Central memory CD8-positive, alpha-beta T cell (primary cell): ENCODE measurements around the gene YBEY.

Experiments
- ATAC-seq: fragments of 150-1000 bp; cut with Tn5 transposase; replicated peaks from 2 replicates; pipeline ENCODE4 v1.10.0; 2022; ENCODE audit warnings: mild to moderate bottlenecking, moderate FRiP score, moderate number of reproducible peaks; ENCODE audit not compliant: poor library complexity, severe bottlenecking; ENCODE audit errors: extremely low read depth
- DNase-seq, 2 donors: peaks; one replicate each; pipeline ENCODE4 v3.0.0; 2021; ENCODE audit warnings: low spot score in 2 of 2
- H3K27ac Mint-ChIP-seq: one replicate; pipeline ENCODE4 v1.8.0; 2022; ENCODE audit warnings: low read depth, mild to moderate bottlenecking, moderate library complexity, mixed read lengths
- H3K27me3 Mint-ChIP-seq: one replicate; pipeline ENCODE4 v1.8.0; 2022; ENCODE audit warnings: mixed read lengths
- H3K36me3 Mint-ChIP-seq: one replicate; pipeline ENCODE4 v1.8.0; 2022; ENCODE audit warnings: mild to moderate bottlenecking, moderate library complexity, mixed read lengths; ENCODE audit not compliant: insufficient read depth
- H3K4me1 Mint-ChIP-seq: one replicate; pipeline ENCODE4 v1.8.0; 2022; ENCODE audit warnings: mixed read lengths
- H3K4me3 Mint-ChIP-seq: one replicate; pipeline ENCODE4 v1.8.0; 2022; ENCODE audit warnings: mild to moderate bottlenecking, moderate library complexity, mixed read lengths
- H3K9me3 Mint-ChIP-seq: one replicate; pipeline ENCODE4 v1.8.0; 2022; ENCODE audit warnings: mixed read lengths

The YBEY gene

GRCh38 chr21:46316708-46317324, 30.7 kb downstream of the YBEY start:
- no peak for DNase-seq
- Mint-ChIP-seq H3K27ac (no peak overlapping the region), H3K9me3 (no peaks in the 10 kb centered on the region), H3K4me1 (peaks cover 6% of the 10 kb centered on the region), H3K27me3 (no peaks in the 10 kb centered on the region), H3K36me3 (no peaks in the 10 kb centered on the region), H3K4me3 (no peak overlapping the region)
- no peak for ATAC-seq

DNA sequence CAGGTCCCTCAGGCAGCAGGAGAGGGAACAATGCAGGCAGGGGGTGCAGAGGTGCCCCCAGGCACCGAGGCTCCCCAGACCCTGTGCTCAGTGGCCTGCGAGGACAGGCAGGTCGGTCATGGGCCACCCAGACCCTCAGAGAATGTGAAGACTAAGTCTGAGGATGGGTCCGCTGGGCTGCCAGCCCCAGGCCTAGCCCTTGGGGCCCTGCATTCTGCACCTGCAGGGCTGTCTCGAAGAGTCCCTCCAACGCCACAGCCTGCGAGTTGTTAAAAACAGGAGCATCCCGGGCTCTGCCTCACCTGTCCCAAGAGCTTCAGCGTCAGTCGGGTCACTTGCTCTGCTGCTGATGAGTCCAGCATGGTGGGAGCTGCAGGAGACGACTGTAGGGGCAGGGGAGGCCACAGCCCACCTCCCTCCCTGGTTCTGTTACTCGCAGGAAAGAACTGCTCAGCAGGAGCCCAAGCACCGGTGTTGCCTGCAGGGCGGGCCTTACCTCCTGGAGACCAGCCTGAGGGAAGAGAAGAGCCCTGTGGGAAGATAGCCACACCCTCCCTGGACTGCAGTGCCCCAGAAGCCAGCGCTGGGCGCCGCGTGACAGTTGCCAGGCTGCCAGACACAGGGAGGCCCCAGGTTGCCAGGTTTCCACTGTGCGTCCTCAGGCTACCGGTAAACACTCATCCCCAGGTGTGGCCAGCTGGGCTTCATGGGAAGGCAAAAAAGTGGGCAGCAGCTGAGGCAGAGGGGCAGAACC, 31.7 kb downstream of the YBEY start:
- Mint-ChIP-seq H3K4me3 (no peak overlapping the region), H3K9me3 (no peaks in the 10 kb centered on the region), H3K27me3 (no peaks in the 10 kb centered on the region), H3K36me3 (no peaks in the 10 kb centered on the region), H3K27ac (no peak overlapping the region), H3K4me1 (peaks cover 6% of the 10 kb centered on the region)
- no peak for DNase-seq
- no peak for ATAC-seq

GRCh38 chr21:46318464-46318845, 32.3 kb downstream of the YBEY start:
- H3K4me3 Mint-ChIP-seq: no peak overlapping the region
- peaks cover 6% of the 10 kb centered on the region for H3K4me1 Mint-ChIP-seq
- H3K27ac Mint-ChIP-seq: no peak overlapping the region
- ATAC-seq (no peak), DNase-seq (no peak)
- no peaks in the 10 kb centered on the region for H3K9me3 Mint-ChIP-seq
- H3K27me3 Mint-ChIP-seq: no peaks in the 10 kb centered on the region
- peaks cover 4% of the 10 kb centered on the region for H3K36me3 Mint-ChIP-seq

GRCh38 chr21:46319186-46319585, 33.0 kb downstream of the YBEY start:
- no peak overlapping the region for H3K4me3 Mint-ChIP-seq
- H3K4me1 Mint-ChIP-seq: peaks cover 6% of the 10 kb centered on the region
- H3K36me3 Mint-ChIP-seq: peaks cover 9% of the 10 kb centered on the region
- H3K27ac Mint-ChIP-seq: no peak overlapping the region
- DNase-seq (no peak), ATAC-seq (no peak)
- H3K27me3 Mint-ChIP-seq: no peaks in the 10 kb centered on the region
- H3K9me3 Mint-ChIP-seq: no peaks in the 10 kb centered on the region

DNA sequence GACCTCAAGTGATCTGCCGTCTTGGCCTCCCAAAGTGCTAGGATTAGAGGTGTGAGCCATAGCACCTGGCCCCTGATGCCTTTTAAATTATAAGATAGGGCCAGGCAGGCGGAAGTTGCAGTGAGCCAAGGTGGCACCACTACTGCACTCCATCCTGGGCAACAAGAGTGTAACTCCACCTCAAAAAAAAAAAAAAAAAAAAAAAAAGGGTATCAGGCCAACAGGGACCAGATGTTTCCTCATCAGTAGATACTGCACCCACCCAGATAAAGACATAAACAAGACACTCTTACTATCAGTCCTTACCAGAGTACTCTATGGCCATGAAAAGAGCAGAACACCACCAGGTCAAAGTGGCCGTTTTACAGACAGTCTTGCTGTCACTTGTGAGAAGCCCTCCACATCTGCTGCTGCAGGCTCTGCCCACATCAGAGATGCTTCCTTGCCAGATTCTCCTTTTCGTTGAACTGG, 34.2 kb downstream of the YBEY start:
- peaks cover 8% of the 10 kb centered on the region for H3K4me1 Mint-ChIP-seq
- DNase-seq (no peak), ATAC-seq (no peak)
- no peak overlapping the region for H3K4me3 Mint-ChIP-seq
- no peaks in the 10 kb centered on the region for H3K9me3 Mint-ChIP-seq
- peaks cover 9% of the 10 kb centered on the region for H3K36me3 Mint-ChIP-seq
- H3K27me3 Mint-ChIP-seq: no peaks in the 10 kb centered on the region
- no peak overlapping the region for H3K27ac Mint-ChIP-seq

DNA sequence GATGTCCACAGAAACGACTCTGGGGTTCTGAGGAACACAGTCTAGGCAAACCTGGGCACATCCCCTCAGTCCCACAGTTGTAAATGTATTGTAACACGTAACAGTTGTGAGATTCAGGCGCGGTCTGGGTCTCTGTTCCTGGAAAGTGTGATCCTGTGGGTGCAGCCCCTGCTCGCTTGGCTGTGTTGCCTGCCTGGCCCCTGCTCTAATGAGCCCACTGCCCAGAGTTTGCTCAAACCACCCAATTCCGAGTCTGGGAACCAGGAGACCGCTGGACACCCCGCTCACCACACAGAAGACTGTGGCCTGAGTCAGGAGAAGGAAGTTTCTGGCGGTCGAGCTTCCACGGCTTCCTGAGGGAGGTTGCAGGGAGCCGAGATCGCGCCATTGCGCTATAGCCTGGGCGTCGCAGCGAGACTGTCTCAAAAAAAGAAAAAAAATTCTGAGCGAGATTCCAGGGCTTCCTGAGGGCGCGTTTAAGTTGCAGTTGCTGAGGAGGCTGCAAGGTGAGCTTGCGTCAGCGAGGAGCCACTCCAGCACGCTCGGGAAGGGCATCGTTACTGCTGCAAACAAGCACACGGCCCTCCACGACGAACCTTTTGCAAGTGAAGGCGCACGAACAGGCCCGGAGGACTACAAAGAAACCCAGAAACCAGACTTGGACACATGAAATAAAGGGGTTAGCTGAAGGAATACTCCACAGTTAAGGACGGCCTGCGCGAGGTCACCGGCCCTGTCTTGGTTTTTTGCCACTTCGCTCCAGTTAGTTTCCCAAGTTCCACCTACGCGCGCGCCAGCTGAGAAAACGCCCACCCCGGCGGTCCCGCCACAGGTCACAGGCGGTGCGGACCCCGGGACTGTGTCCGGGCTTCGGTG, 36.4 kb downstream of the YBEY start:
- Mint-ChIP-seq H3K27me3 (no peaks in the 10 kb centered on the region), H3K27ac (peak overlapping the region; percentile 96), H3K4me3 (peak overlapping the region; percentile 97), H3K36me3 (peaks cover 10% of the 10 kb centered on the region), H3K4me1 (peaks cover 20% of the 10 kb centered on the region), H3K9me3 (no peaks in the 10 kb centered on the region)
- ATAC-seq (no peak), DNase-seq (no peak)

DNA sequence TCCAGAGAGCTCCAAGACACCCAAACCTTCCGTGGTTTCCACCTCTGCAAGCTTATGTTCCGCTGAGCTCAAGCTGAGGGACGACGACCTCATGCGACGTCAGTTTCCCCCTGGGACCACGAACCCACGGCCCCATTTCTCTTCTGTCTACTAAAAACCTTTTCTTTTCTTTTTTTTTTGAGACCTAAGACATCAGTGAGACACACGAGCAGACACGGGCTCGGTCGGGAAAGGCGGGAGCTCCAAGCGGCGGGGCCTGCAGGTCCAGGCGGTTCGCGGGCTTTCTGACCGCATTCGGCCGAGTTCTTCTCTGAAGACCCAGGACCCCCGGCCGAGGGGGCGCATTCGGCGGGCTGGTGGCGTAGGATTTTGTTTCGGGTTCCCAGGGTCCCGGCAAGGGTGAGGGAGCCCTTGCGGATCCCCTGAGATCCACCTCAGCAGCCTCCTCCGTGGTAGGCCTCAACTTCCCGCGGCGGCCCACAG, 37.1 kb downstream of the YBEY start:
- H3K4me1 Mint-ChIP-seq: peaks cover 20% of the 10 kb centered on the region
- H3K27ac Mint-ChIP-seq: peak overlapping the region; percentile 96
- DNase-seq (no peak), ATAC-seq (no peak)
- H3K27me3 Mint-ChIP-seq: no peaks in the 10 kb centered on the region
- H3K4me3 Mint-ChIP-seq: peak overlapping the region; percentile 97
- H3K36me3 Mint-ChIP-seq: peaks cover 14% of the 10 kb centered on the region
- no peaks in the 10 kb centered on the region for H3K9me3 Mint-ChIP-seq

DNA sequence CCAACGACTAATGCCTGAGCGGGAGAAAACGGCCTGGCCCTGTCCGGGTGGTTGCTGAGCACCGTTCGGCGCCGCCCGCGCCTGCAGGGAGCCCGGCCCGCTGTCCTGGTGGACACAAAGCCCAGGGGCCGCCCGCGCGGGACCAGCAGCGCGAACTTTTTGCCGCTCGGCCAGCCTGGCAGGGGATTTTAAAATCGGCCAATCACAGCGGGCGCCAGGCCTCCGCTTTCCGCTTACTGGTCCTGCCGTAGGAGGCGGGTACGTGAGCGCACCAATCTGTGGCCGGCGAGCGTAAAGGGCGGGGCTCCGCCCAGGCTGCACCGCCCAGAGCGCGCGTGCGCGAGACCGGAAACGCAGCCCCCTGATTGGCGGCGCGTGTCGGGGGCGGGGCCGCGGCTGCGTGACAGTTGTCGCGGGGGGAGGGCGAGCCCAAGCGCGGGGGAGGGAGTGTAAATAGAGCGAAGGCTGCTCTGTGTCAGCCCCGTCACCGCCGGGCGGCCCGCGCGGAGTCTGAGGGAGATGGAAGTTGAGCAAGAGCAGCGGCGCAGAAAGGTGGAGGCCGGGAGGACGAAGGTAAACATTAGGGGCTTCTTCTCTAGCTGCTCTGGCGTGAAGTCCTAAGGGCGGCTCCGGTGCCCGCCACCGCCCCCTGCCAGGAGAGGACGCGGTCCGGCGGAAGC, 37.7 kb downstream of the YBEY start, which contains the start of the genes C21orf58 and PCNT:
TSS of gene C21orf58 (minus strand) at position 161 of the 680 bp plus-strand sequence. CDS start 1,132 bp downstream, outside the sequence.
TSS of gene PCNT (plus strand) at position 447 of the 680 bp plus-strand sequence. CDS start at position 520, 73 bp downstream.
- H3K27ac Mint-ChIP-seq: peak within 1 kb of the TSS; percentile 96
- peak within 1 kb of the TSS; percentile 97 for H3K4me3 Mint-ChIP-seq
- ATAC-seq (peak; percentile 82), DNase-seq (peak; percentile 96 to 98)
- H3K9me3 Mint-ChIP-seq: no peaks in the 10 kb centered on the region
- H3K36me3 Mint-ChIP-seq: peaks cover 14% of the 10 kb centered on the region
- H3K4me1 Mint-ChIP-seq: peaks cover 20% of the 10 kb centered on the region
- H3K27me3 Mint-ChIP-seq: no peaks in the 10 kb centered on the region

DNA sequence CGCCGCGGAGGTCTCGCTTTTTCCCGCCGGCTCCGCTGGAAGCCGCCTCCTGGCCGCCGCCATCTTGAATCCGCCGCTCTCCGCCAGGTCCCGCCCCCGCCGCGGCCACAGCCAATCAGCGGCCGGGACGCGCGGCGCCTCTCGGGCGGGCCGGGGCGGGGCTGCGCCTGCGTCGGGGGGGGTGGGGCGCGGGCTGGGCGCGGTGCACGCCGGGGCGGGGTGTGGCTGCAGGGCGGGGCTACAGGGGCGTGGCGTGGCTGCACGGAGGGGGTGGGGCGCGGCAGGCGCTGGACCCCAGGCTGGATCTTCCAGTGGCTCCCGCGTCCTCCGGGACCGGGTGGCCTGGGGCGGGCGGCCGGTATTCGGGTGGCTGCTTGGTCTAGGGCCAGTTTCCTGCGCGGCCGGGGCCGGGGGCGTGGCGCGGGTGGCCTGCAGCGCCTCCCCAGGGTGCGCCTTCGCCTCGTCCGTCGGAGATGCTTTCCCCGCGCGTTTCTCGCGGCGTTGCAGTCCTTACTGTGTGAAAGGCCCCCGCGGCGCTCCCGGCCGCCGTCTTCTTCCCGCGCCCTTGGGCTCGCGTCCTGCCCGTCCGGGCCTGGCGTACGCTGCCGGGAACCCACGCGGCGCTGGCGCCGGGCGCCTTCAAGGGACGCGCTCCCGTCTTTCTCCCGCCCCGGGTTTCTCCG, 38.4 kb downstream of the YBEY start:
- Mint-ChIP-seq H3K27ac (peak overlapping the region; percentile 96), H3K4me1 (peaks cover 20% of the 10 kb centered on the region), H3K36me3 (peaks cover 16% of the 10 kb centered on the region), H3K4me3 (peak overlapping the region; percentile 97), H3K9me3 (no peaks in the 10 kb centered on the region), H3K27me3 (no peaks in the 10 kb centered on the region)
- ATAC-seq (peak; percentile 81), DNase-seq (peak; percentile 78 to 82)

GRCh38 chr21:46325073-46325912, 39.2 kb downstream of the YBEY start:
- H3K4me1 Mint-ChIP-seq: peaks cover 20% of the 10 kb centered on the region
- H3K4me3 Mint-ChIP-seq: peak overlapping the region; percentile 97
- peaks cover 18% of the 10 kb centered on the region for H3K36me3 Mint-ChIP-seq
- H3K27me3 Mint-ChIP-seq: no peaks in the 10 kb centered on the region
- no peaks in the 10 kb centered on the region for H3K9me3 Mint-ChIP-seq
- H3K27ac Mint-ChIP-seq: no peak overlapping the region
- DNase-seq (no peak), ATAC-seq (no peak)
